Measurements from ENCODE around the gene GNAQ.

- no peak for TF ChIP-seq CTCF (IDR thresholded peaks at IDR 0.05)
- TF ChIP-seq IRF3 (IDR thresholded peaks at IDR 0.05; ENCODE audit: low read depth, low read length), result no peak
- TF ChIP-seq FOXM1 (IDR thresholded peaks at IDR 0.05; ENCODE audit: low read depth), result no peak
- peak in 1 of 2 experiments; percentile 23; a peak in 1 of 4 replicates for TF ChIP-seq EP300 (IDR thresholded peaks at IDR 0.05; ENCODE audit: borderline replicate concordance in 1 of 2, low read depth in 1 of 2, low read length in 1 of 2)
- no peak for TF ChIP-seq USF1 (IDR thresholded peaks at IDR 0.05; ENCODE audit: borderline replicate concordance, low read depth)
- TF ChIP-seq SMC3 (IDR thresholded peaks at IDR 0.05; ENCODE audit: low read depth, low read length), result no peak
- no peak for TF ChIP-seq MEF2A (IDR thresholded peaks at IDR 0.05; ENCODE audit: borderline replicate concordance, low read depth)
- no peak for TF ChIP-seq GABPA (IDR thresholded peaks at IDR 0.05; ENCODE audit: low read depth)
- no peak; the same call in 1 of the 2 replicates for TF ChIP-seq PBX3 (IDR thresholded peaks at IDR 0.05)
- TF ChIP-seq REST (IDR thresholded peaks at IDR 0.05; ENCODE audit: low read depth, low read length), result no peak
- TF ChIP-seq POLR2AphosphoS5 (IDR thresholded peaks at IDR 0.05; ENCODE audit: low read depth, low read length), result no peak
- TF ChIP-seq YY1 (IDR thresholded peaks at IDR 0.05; ENCODE audit: low read depth), result no peak
- no peak for TF ChIP-seq MAX (IDR thresholded peaks at IDR 0.05; ENCODE audit: low read depth)
- no peak for TF ChIP-seq RFX5 (IDR thresholded peaks at IDR 0.05; ENCODE audit: low read length)
These were observed 124.0 kb downstream of the GNAQ start for GRCh38 chr9:77907585-77907984.

Measured in SK-N-SH (cell line).